ENCODE measurements around the gene DLG1. TPM values are rescaled to one million over a fixed set of nuclear protein-coding genes. Genes with fewer than 3 reads are reported as not detected.

Gene DLG1
- total and polyA plus RNA-seq, 12 donors = 14.1 to 74.6 (median 58.4) TPM

DNA sequence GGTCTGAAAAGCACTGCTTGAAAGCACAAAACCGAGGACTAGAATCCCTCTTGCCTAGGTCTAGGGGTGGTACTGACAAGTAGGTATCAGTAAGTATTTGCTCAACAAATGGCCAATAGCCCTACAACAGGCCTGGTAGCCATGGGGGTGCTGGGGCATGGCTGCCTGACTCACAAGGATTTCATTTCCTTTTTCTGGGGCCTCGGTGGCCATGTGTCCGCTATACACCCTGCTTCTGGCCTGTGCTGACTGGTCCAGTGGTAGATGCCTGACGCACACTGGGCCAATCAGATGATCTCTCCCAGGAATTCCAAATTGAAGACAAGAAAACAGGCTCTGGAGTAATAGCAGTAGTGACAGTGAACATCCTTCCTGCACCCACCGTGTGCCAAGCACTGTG lies 298.2 kb downstream of the DLG1 start:
- H3K27ac ChIP-seq = no peak overlapping the region
- H3K4me3 ChIP-seq = no peak overlapping the region
- H3K36me3 ChIP-seq (replicated peaks in 1 of 2) = no peaks in the 10 kb centered on the region
- TF ChIP-seq POLR2A (IDR thresholded peaks at IDR 0.05) = no peak
- TF ChIP-seq CTCF (IDR thresholded peaks at IDR 0.05) = no peak
- DNase-seq = no peak
- H3K4me1 ChIP-seq (replicated peaks in 1 of 2) = peaks cover 0 to 3% of the 10 kb centered on the region in 2 donors
- H3K27me3 ChIP-seq = no peaks in the 10 kb centered on the region
- intact Hi-C loops (cut with DNase I) = loop anchor here (10.0 kb wide), 1 partner anchor 185 kb away; no protein-coding TSS in a partner anchor
- H3K9me3 ChIP-seq (replicated peaks in 1 of 3) = no peaks in the 10 kb centered on the region
- 77 to 97% (median 91%) methylated on average over 4 to 5 of the region's 5 CpGs for WGBS, 4 donors

- H3K27ac ChIP-seq = no peak overlapping the region
- no peak for DNase-seq
- no peak overlapping the region for H3K4me3 ChIP-seq
- H3K36me3 ChIP-seq (replicated peaks in 1 of 2) = no peaks in the 10 kb centered on the region
- 86 to 93% (median 88%) methylated on average over 20 to 21 of the region's 21 CpGs for WGBS, 4 donors
- peaks cover 0 to 3% of the 10 kb centered on the region in 2 donors for H3K4me1 ChIP-seq (replicated peaks in 1 of 2)
- no peaks in the 10 kb centered on the region for H3K9me3 ChIP-seq (replicated peaks in 1 of 3)
- TF ChIP-seq CTCF (IDR thresholded peaks at IDR 0.05) = no peak
- no peak for TF ChIP-seq POLR2A (IDR thresholded peaks at IDR 0.05)
- no peaks in the 10 kb centered on the region for H3K27me3 ChIP-seq
- intact Hi-C loops (cut with DNase I) = no loop called here
These were observed 299.2 kb downstream of the DLG1 start for GRCh38 chr3:196998966-196999760.

GRCh38 chr3:196997311-196997710 lies 301.1 kb downstream of the DLG1 start:
- 96 to 99% (median 96%) methylated on average over 9 to 15 of the region's 15 CpGs for WGBS, 4 donors
- intact Hi-C loops (cut with DNase I) = no loop called here
- DNase-seq = no peak
- Histone ChIP-seq H3K9me3 (replicated peaks in 1 of 3) (no peaks in the 10 kb centered on the region), H3K27me3 (no peaks in the 10 kb centered on the region), H3K4me1 (replicated peaks in 1 of 2) (no peaks in the 10 kb centered on the region), H3K27ac (no peak overlapping the region), H3K4me3 (no peak overlapping the region), H3K36me3 (replicated peaks in 1 of 2) (no peaks in the 10 kb centered on the region)
- no peak for TF ChIP-seq CTCF (IDR thresholded peaks at IDR 0.05)
- no peak for TF ChIP-seq POLR2A (IDR thresholded peaks at IDR 0.05)

GRCh38 chr3:196996454-196997265 lies 301.8 kb downstream of the DLG1 start:
- Histone ChIP-seq H3K4me3 (no peak overlapping the region), H3K27ac (no peak overlapping the region), H3K9me3 (replicated peaks in 1 of 3) (no peaks in the 10 kb centered on the region), H3K4me1 (replicated peaks in 1 of 2) (no peaks in the 10 kb centered on the region), H3K36me3 (replicated peaks in 1 of 2) (no peaks in the 10 kb centered on the region), H3K27me3 (no peaks in the 10 kb centered on the region)
- TF ChIP-seq CTCF (IDR thresholded peaks at IDR 0.05) = no peak
- TF ChIP-seq POLR2A (IDR thresholded peaks at IDR 0.05) = no peak
- DNase-seq = no peak
- intact Hi-C loops (cut with DNase I) = no loop called here
- WGBS, 4 donors = 86 to 94% (median 87%) methylated on average over 15 to 17 of the region's 17 CpGs

All from adrenal gland (tissue), 12 donors.